ENCODE results near the gene SLC6A8. TPM values are rescaled to one million over a fixed set of nuclear protein-coding genes. Genes with fewer than 3 reads are reported as not detected.

SLC6A8 gene
- total and polyA plus RNA-seq, 2 of the 4 experiments (the other 2 are of a cell fraction) = 7.2 to 25.5 TPM

- H3K4me1 ChIP-seq (ENCODE audit: control insufficient read depth, insufficient read depth, low read length) = peaks cover 6% of the 10 kb centered on the region
- DNase-seq = no peak
- H2AFZ ChIP-seq (replicated peaks; ENCODE audit: low read length, poor library complexity) = no peak overlapping the region
These were observed 2.6 kb upstream of the SLC6A8 start for GRCh38 chrX:153685156-153685536.

More at GRCh38 chrX:153685156-153685536, 2.6 kb upstream of the SLC6A8 start:
- Histone ChIP-seq H3K79me1 (ENCODE audit: low read depth in 1 of 2, low read length in 2 of 2) (0 out of 4 replicates have a peak, but pooled peaks cover 0 to 6% of the 10 kb centered on the region in 2 experiments), H3K14ac (replicated peaks; ENCODE audit: low read depth, low read length) (no peak overlapping the region), H3K9me1 (ENCODE audit: insufficient read depth, low read length) (peaks cover 5% of the 10 kb centered on the region; the same call in 1 of the 2 replicates), H3K18ac (ENCODE audit: low read depth, low read length) (no peak overlapping the region), H2BK5ac (ENCODE audit: low read depth, low read length, poor library complexity, severe bottlenecking) (no peak overlapping the region), H3K9me3 (ENCODE audit: control insufficient read depth, insufficient read depth, low read length) (peaks cover 7% of the 10 kb centered on the region; the same call in 1 of the 2 replicates), H4K20me1 (ENCODE audit: insufficient read depth, low read length) (peaks cover 8% of the 10 kb centered on the region), H2BK20ac (ENCODE audit: low read depth, low read length) (no peak overlapping the region), H3K4me2 (ENCODE audit: low read depth, low read length) (no peak overlapping the region), H3K56ac (ENCODE audit: extremely low read depth, insufficient read depth, low read length) (no peak overlapping the region), H4K5ac (ENCODE audit: low read depth, low read length) (no peak overlapping the region), H2AK5ac (ENCODE audit: low read depth, low read length) (no peak overlapping the region), H4K91ac (ENCODE audit: insufficient read depth, low read depth, low read length) (no peak overlapping the region), H4K8ac (ENCODE audit: low read depth in 2 of 2, low read length in 2 of 2) (no peak overlapping the region), H3K23ac (ENCODE audit: low read depth, low read length) (no peak overlapping the region), H3K9ac (ENCODE audit: low read depth, low read length) (no peak overlapping the region), H2BK15ac (ENCODE audit: low read depth, low read length) (no peak overlapping the region), H3K27me3 (ENCODE audit: control insufficient read depth, insufficient read depth, low read length) (peaks cover 1% of the 10 kb centered on the region; the same call in 1 of the 2 replicates), H3K27ac (ENCODE audit: insufficient read depth, low read length) (no peak overlapping the region), H3K4me3 (ENCODE audit: insufficient read depth, low read depth, low read length) (no peak overlapping the region), H2AK9ac (replicated peaks; ENCODE audit: low read depth, low read length, poor library complexity) (no peak overlapping the region), H3K36me3 (ENCODE audit: control insufficient read depth, insufficient read depth, low read length) (no peaks in the 10 kb centered on the region; the same call in 1 of the 2 replicates), H3K4ac (ENCODE audit: low read depth, low read length) (no peak overlapping the region), H2BK120ac (ENCODE audit: low read depth, low read length) (no peak overlapping the region)
- WGBS, 2 experiments (ENCODE audit: extremely low coverage in 2 of 2, insufficient read length in 1 of 2) = 48% methylated on average over 7 of the region's 21 CpGs; no CpG with 5 or more reads in 1 of the 2 experiments
- POLR2A ChIA-PET (ENCODE audit: unreplicated experiment) = no interaction called here
- CTCF ChIA-PET = no interaction called here
- no TSS peak for BruUV-seq (replicated peaks)
- no peak for ATAC-seq (ENCODE audit: low read depth)
- intact Hi-C loops (cut with micrococcal nuclease) = no loop called here
- dilution Hi-C loops (cut with HindIII; ENCODE audit: low sequenced_read_pairs, unreplicated experiment) = no loop called here
- TF ChIP-seq FOS (IDR thresholded peaks at IDR 0.05; ENCODE audit: low read depth, low read length) (no peak), MAZ (IDR thresholded peaks at IDR 0.05; ENCODE audit: borderline replicate concordance, low read depth, low read length) (no peak), RCOR1 (IDR thresholded peaks at IDR 0.05; ENCODE audit: insufficient replicate concordance, low read length) (no peak), RFX5 (IDR thresholded peaks at IDR 0.05; ENCODE audit: low read depth, low read length) (no peak), CHD1 (IDR thresholded peaks at IDR 0.05; ENCODE audit: low read depth, low read length) (no peak), BHLHE40 (IDR thresholded peaks at IDR 0.05; ENCODE audit: low read depth, low read length) (no peak), ELK1 (IDR thresholded peaks at IDR 0.05; ENCODE audit: borderline replicate concordance, low read depth, low read length) (no peak), MAFK (IDR thresholded peaks at IDR 0.05; ENCODE audit: low read depth, low read length) (no peak), CTCF (conservative IDR thresholded peaks at IDR 0.05; ENCODE audit: low read depth, low read length) (no peak), POLR2A (IDR thresholded peaks at IDR 0.05; ENCODE audit: low read depth, low read length) (no peak), SMC3 (IDR thresholded peaks at IDR 0.05; ENCODE audit: low read depth, low read length) (no peak), NFE2L2 (IDR thresholded peaks at IDR 0.05; ENCODE audit: low read depth, low read length) (no peak), MXI1 (IDR thresholded peaks at IDR 0.05; ENCODE audit: borderline replicate concordance, low read depth, low read length) (no peak), RAD21 (IDR thresholded peaks at IDR 0.05; ENCODE audit: low read length) (no peak), USF2 (IDR thresholded peaks at IDR 0.05; ENCODE audit: low read depth, low read length) (no peak), CEBPB (IDR thresholded peaks at IDR 0.05; ENCODE audit: low read depth, low read length) (no peak)
- in situ Hi-C loops (cut with MboI; ENCODE audit: low sequenced_read_pairs) = no loop called here
